Spleen (tissue), 11 donors: ENCODE measurements around the gene NAALADL2. TPM values are rescaled to one million over a fixed set of nuclear protein-coding genes. Genes with fewer than 3 reads are reported as not detected.

Experiments
- DNase-seq: peaks from one replicate; pipeline ENCODE4 v3.0.0-alpha.2; 2020
- H3K27ac ChIP-seq, 8 donors: fragments of 200-600 bp; sonication (generic) in 7 of 8; 1 replicate in 4 of 8; 2 replicates in 4 of 8; pipeline versions ENCODE4 v1.5.0 to v1.8.0; 2016 to 2021; ENCODE audit warnings: inconsistent platforms in 4 of 8, mild to moderate bottlenecking in 4 of 8, moderate library complexity in 1 of 8
- H3K27me3 ChIP-seq, 7 donors: fragments of 200-600 bp; sonication (generic) in 6 of 7; replicated peaks in 1 of 7; 1 replicate in 4 of 7; 2 replicates in 3 of 7; pipeline versions ENCODE4 v1.5.0 to v1.8.0; 2016 to 2021; ENCODE audit warnings: inconsistent platforms in 3 of 7, mild to moderate bottlenecking in 1 of 7
- H3K36me3 ChIP-seq, 6 donors: fragments of 200-600 bp; sonication (generic) in 5 of 6; 1 replicate in 4 of 6; 2 replicates in 2 of 6; pipeline versions ENCODE4 v1.5.0 to v1.8.0; 2016 to 2021; ENCODE audit warnings: inconsistent platforms in 2 of 6
- H3K4me1 ChIP-seq, 6 donors: fragments of 200-600 bp; sonication (generic) in 5 of 6; 1 replicate in 3 of 6; 2 replicates in 3 of 6; pipeline versions ENCODE4 v1.5.0 to v1.8.0; 2016 to 2021; ENCODE audit warnings: inconsistent platforms in 3 of 6
- H3K4me3 ChIP-seq, 8 donors: fragments of 200-600 bp; sonication (generic) in 7 of 8; 1 replicate in 4 of 8; 2 replicates in 4 of 8; pipeline versions ENCODE4 v1.5.0 to v1.8.0; 2016 to 2021; ENCODE audit warnings: inconsistent platforms in 4 of 8, mild to moderate bottlenecking in 4 of 8, moderate library complexity in 2 of 8
- H3K9me3 ChIP-seq, 8 donors: fragments of 200-600 bp; sonication (generic) in 7 of 8; 1 replicate in 4 of 8; 2 replicates in 4 of 8; pipeline versions ENCODE4 v1.5.0 to v1.8.0; 2016 to 2021; ENCODE audit warnings: inconsistent platforms in 4 of 8
- CTCF ChIP-seq, 11 experiments: fragments of 200-600 bp in 7 of 11; fragments of 450-650 bp in 4 of 11; sonication (generic) in 4 of 11; IDR thresholded peaks in 8 of 11; conservative IDR thresholded peaks in 3 of 11; 1 replicate in 7 of 11; 2 replicates in 4 of 11; pipeline versions ENCODE4 v1.4.0 to v1.8.0; 2016 to 2021; ENCODE audit warnings: antibody characterized with exemption in 11 of 11, inconsistent platforms in 4 of 11, mild to moderate bottlenecking in 1 of 11
- POLR2A ChIP-seq, 3 donors: fragments of 450-650 bp; IDR thresholded peaks; one replicate each; pipeline ENCODE4 v1.5.1; 2017; ENCODE audit warnings: antibody characterized with exemption in 3 of 3, mild to moderate bottlenecking in 1 of 3
- POLR2AphosphoS5 ChIP-seq, 3 donors: sonication (generic); formaldehyde crosslinking; IDR thresholded peaks; one replicate each; pipeline ENCODE4 v1.5.1; 2017; ENCODE audit warnings: antibody characterized with exemption in 3 of 3
- WGBS, 5 donors: extraction: QIAGEN DNeasy Blood & Tissue Kit in 3 of 5; methylation state at CpG; one replicate each; pipeline versions ENCODE4 v1.1.5 to v1.1.7; 2013 to 2018; 5-methylcytosine and 5-hydroxymethylcytosine counted together
- intact Hi-C: fragments of 100-400 bp; cut with DNase I; formaldehyde crosslinking; loops from one replicate; pipeline ENCODE4 v1.15.0; 2023; ENCODE audit warnings: low total_unique reads
- polyA plus RNA-seq, 3 donors: library from polyadenylated mRNA; stranded (reverse); fragments of 200-250 nt; gene quantifications; one replicate each; pipeline ENCODE4 v1.2.1, GENCODE V29; 2013
- total RNA-seq, 7 donors: library from RNA; depleted of rRNA in 3 of 7; stranded (reverse); fragments of >200 nt in 3 of 7; fragmentation: NEBNext Ultra II Directional in 4 of 7; extraction: Animal tissue kit (Norgen Biotek cat#: 25700) in 4 of 7; gene quantifications; one replicate each; pipeline versions ENCODE4 v1.1.0 to v1.2.1, GENCODE V29; 2016 to 2021
- donor health status: healthy with polysubstance abuse.
- donor health status: DM: no; HTN: no; CAD: no; lungs with moderate emphysema.
- donor health status: DM: no; HTN: no; CAD: no.
- donor health status: Bipolar disorder and iron deficiency.
- donor health status: healthy.
- donor health status: DM: no; HTN: no; CAD: no.
- donor health status: DM: yes; HTN: yes; CAD: no.

The NAALADL2 gene
- total and polyA plus RNA-seq, 10 donors: 0.09 to 14.4 (median 6.4) TPM

GRCh38 chr3:175246766-175247165 lies 387.6 kb downstream of the NAALADL2 start:
- Histone ChIP-seq H3K4me1 (no peaks in the 10 kb centered on the region), H3K27me3 (no peaks in the 10 kb centered on the region), H3K4me3 (no peak overlapping the region), H3K27ac (no peak overlapping the region), H3K9me3 (peaks cover 0 to 4% (median 0%) of the 10 kb centered on the region in 8 donors), H3K36me3 (no peaks in the 10 kb centered on the region)
- DNase-seq: no peak
- TF ChIP-seq POLR2AphosphoS5 (IDR thresholded peaks at IDR 0.05) (no peak), CTCF (IDR thresholded peaks at IDR 0.05 in 8 of 11, conservative IDR thresholded peaks at IDR 0.05 in 3 of 11) (no peak), POLR2A (IDR thresholded peaks at IDR 0.05) (no peak)
- WGBS, 5 donors: 50 to 82% (median 62%) methylated on average over 1 of the region's 1 CpG
- intact Hi-C loops: no loop called here

GRCh38 chr3:175247629-175248028 lies 388.5 kb downstream of the NAALADL2 start:
- H3K27me3 ChIP-seq: no peaks in the 10 kb centered on the region
- DNase-seq: no peak
- H3K27ac ChIP-seq: no peak overlapping the region
- intact Hi-C loops: no loop called here
- H3K4me1 ChIP-seq: no peaks in the 10 kb centered on the region
- no peaks in the 10 kb centered on the region for H3K36me3 ChIP-seq
- WGBS, 5 donors: 82 to 97% (median 93%) methylated on average over 1 of the region's 1 CpG
- no peak for TF ChIP-seq POLR2AphosphoS5 (IDR thresholded peaks at IDR 0.05)
- TF ChIP-seq CTCF (IDR thresholded peaks at IDR 0.05 in 8 of 11, conservative IDR thresholded peaks at IDR 0.05 in 3 of 11): no peak
- no peak for TF ChIP-seq POLR2A (IDR thresholded peaks at IDR 0.05)
- peaks cover 0 to 4% (median 0%) of the 10 kb centered on the region in 8 donors for H3K9me3 ChIP-seq
- no peak overlapping the region for H3K4me3 ChIP-seq

GRCh38 chr3:175248832-175249231 lies 389.7 kb downstream of the NAALADL2 start:
- TF ChIP-seq POLR2A (IDR thresholded peaks at IDR 0.05): no peak
- no peak overlapping the region for H3K4me3 ChIP-seq
- WGBS, 5 donors: 91 to 95% (median 94%) methylated on average over 2 of the region's 2 CpGs
- DNase-seq: no peak
- no peaks in the 10 kb centered on the region for H3K36me3 ChIP-seq
- H3K9me3 ChIP-seq: peaks cover 0 to 4% (median 0%) of the 10 kb centered on the region in 8 donors
- no peaks in the 10 kb centered on the region for H3K27me3 ChIP-seq
- intact Hi-C loops: no loop called here
- no peaks in the 10 kb centered on the region for H3K4me1 ChIP-seq
- no peak overlapping the region for H3K27ac ChIP-seq

GRCh38 chr3:175255698-175256097 lies 396.6 kb downstream of the NAALADL2 start:
- DNase-seq: no peak
- Histone ChIP-seq H3K27ac (no peak overlapping the region), H3K4me3 (no peak overlapping the region), H3K4me1 (no peaks in the 10 kb centered on the region), H3K27me3 (no peaks in the 10 kb centered on the region), H3K36me3 (no peaks in the 10 kb centered on the region), H3K9me3 (no peaks in the 10 kb centered on the region)
- WGBS, 5 donors: 50 to 78% (median 56%) methylated on average over 1 of the region's 1 CpG
- no peak for TF ChIP-seq CTCF (IDR thresholded peaks at IDR 0.05 in 8 of 11, conservative IDR thresholded peaks at IDR 0.05 in 3 of 11)
- no peak for TF ChIP-seq POLR2A (IDR thresholded peaks at IDR 0.05)
- TF ChIP-seq POLR2AphosphoS5 (IDR thresholded peaks at IDR 0.05): no peak
- intact Hi-C loops: no loop called here

DNA sequence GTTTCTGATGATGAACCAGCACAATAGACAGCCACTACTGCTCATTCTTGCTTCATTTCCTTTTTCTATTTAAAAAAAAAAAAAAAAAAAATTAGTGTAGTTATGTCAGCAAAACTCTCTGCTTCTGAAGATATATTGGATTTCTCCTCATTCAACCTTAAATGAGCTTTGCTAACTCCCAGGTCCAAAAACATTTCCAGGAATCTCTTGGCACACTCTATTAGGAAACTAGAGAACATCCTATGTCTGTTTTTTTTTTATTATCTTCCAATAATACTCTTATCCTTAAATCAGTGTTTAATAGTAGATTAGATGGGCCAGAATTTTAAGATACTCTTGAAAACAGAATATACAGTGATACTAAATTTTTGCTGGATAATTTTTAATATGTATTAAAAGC lies 398.0 kb downstream of the NAALADL2 start:
- no peak for TF ChIP-seq POLR2AphosphoS5 (IDR thresholded peaks at IDR 0.05)
- TF ChIP-seq POLR2A (IDR thresholded peaks at IDR 0.05): no peak
- no peak for TF ChIP-seq CTCF (IDR thresholded peaks at IDR 0.05 in 8 of 11, conservative IDR thresholded peaks at IDR 0.05 in 3 of 11)
- Histone ChIP-seq H3K27ac (no peak overlapping the region), H3K9me3 (no peaks in the 10 kb centered on the region), H3K27me3 (no peaks in the 10 kb centered on the region), H3K4me3 (no peak overlapping the region), H3K36me3 (no peaks in the 10 kb centered on the region), H3K4me1 (no peaks in the 10 kb centered on the region)
- no peak for DNase-seq
- intact Hi-C loops: no loop called here
